Esophagus muscularis mucosa (tissue), 3 donors: ENCODE results near the gene RTKN.

Experiments used
- POLR2A ChIP-seq: fragments of 450-650 bp; IDR thresholded peaks from one replicate; pipeline ENCODE4 v1.6.1; 2017; ENCODE audit warnings: antibody characterized with exemption, moderate library complexity, mild to moderate bottlenecking, low read depth
- TF ChIP-seq, protein P1 (sequence below), 3 experiments: fragments of 200-600 bp in 2 of 3; fragments of 450-650 bp in 1 of 3; sonication (generic) in 2 of 3; IDR thresholded peaks; one replicate each; pipeline ENCODE4 v1.5.1; 2017 to 2019; ENCODE audit warnings: antibody characterized with exemption in 3 of 3, mild to moderate bottlenecking in 2 of 3, moderate library complexity in 1 of 3

DNA sequence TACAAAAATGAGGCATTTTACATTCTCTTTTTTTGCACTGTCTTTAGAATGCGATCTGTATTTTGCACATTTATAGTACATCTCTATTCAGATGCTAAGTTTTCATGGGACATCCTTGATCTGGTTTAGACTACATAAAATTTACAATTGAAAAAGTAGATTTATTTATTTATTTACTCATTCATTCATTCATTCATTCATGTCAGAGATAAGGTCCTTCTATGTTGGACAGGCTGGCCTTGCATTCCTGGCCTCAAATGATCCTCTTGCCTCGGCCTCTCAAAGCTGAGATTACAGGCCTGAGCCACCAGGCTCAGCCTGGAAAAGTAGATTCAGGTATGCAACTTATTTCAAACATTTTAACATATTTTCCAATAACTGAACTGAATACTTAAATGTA lies 45.6 kb downstream of the RTKN start:
- TF ChIP-seq POLR2A: no peak
- TF ChIP-seq, protein P1, sequence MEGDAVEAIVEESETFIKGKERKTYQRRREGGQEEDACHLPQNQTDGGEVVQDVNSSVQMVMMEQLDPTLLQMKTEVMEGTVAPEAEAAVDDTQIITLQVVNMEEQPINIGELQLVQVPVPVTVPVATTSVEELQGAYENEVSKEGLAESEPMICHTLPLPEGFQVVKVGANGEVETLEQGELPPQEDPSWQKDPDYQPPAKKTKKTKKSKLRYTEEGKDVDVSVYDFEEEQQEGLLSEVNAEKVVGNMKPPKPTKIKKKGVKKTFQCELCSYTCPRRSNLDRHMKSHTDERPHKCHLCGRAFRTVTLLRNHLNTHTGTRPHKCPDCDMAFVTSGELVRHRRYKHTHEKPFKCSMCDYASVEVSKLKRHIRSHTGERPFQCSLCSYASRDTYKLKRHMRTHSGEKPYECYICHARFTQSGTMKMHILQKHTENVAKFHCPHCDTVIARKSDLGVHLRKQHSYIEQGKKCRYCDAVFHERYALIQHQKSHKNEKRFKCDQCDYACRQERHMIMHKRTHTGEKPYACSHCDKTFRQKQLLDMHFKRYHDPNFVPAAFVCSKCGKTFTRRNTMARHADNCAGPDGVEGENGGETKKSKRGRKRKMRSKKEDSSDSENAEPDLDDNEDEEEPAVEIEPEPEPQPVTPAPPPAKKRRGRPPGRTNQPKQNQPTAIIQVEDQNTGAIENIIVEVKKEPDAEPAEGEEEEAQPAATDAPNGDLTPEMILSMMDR (IDR thresholded peaks at IDR 0.05): no peak
